ENCODE results near the gene TMCC2. TPM values are rescaled to one million over a fixed set of nuclear protein-coding genes. Genes with fewer than 3 reads are reported as not detected.
A peak's percentile ranks its signal among the peaks of the same experiment; 100 is the strongest.

Gene TMCC2
- total and polyA plus RNA-seq, 7 donors = 0.66 to 21.4 (median 6.5) TPM

DNA sequence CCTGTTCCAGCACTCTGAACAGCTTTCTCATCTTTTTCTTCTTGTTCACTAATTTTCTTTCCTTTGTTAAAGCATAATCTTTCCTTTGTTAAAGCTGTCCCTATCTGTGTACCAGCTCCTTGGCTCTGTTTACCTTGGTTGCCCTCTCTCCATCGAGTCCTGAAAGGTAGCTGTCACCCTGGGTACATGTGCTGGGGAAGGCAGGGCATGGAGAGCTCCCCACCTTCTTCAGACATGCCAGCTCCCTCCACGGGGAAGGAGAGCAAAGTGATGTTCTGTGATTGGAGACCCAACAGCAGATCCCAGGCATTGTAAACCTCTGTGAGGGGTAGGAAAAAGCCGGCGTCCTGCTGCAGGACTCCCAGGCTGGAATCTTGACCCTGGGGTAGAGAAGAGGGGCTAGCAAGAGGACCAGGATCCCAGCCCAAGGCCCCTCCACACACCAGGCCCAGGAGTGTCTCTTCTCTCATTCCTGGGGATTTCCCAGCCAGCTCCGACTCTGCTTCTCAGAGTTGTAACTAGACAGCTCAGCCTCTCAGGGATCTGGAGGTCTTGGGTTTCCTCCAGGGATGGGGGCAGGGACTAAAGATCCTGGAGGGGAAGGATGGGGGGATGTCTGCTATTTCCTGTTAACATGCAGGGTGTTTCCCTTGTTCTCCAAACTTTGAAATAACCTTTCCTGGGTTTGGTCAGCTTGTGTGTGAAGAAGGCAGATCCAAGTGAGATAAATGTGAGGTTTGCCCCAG is 34.4 kb downstream of the TMCC2 start:
- H3K4me1 ChIP-seq = peaks cover 53% of the 10 kb centered on the region
- no peaks in the 10 kb centered on the region for H3K9me3 ChIP-seq
- intact Hi-C loops (cut with DNase I) = no loop called here
- H3K27me3 ChIP-seq (ENCODE audit: insufficient read depth in 3 of 3, low read length in 2 of 3) = no peaks in the 10 kb centered on the region
- 37 to 60% (median 41%) methylated on average over 5 of the region's 5 CpGs for WGBS, 3 donors
- H3K36me3 ChIP-seq (ENCODE audit: insufficient read depth in 1 of 2, low read depth in 1 of 2) = no peaks in the 10 kb centered on the region
- ATAC-seq = no peak
- H3K27ac ChIP-seq = peak overlapping the region; percentile 57
- no peak for TF ChIP-seq CTCF (IDR thresholded peaks at IDR 0.05)
- no peak for DNase-seq
- H3K4me3 ChIP-seq = no peak overlapping the region

DNA sequence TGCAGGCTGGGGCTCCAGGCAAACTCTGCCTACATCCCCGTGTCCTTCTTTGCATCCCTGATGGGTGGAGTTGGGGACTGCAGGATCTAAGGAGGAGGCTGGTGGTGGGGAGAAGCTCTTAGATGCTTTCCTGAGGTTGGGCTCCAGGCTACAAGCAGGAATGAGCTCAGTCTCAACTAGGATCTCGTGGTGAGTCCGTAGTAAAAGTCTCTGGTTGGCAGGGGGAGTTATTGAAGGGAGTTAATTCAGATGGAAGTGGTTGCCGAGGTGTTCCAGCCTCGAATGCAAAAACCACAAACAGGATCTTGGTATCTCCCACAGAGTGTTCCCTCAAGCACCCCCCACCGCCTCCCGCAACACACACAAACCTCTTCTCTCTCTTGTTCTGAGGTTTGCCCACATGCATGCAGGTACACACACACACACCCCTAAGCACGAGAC is 35.0 kb downstream of the TMCC2 start:
- Histone ChIP-seq H3K36me3 (ENCODE audit: insufficient read depth in 1 of 2, low read depth in 1 of 2) (no peaks in the 10 kb centered on the region), H3K27ac (no peak overlapping the region), H3K4me1 (peaks cover 56% of the 10 kb centered on the region), H3K4me3 (no peak overlapping the region), H3K27me3 (ENCODE audit: insufficient read depth in 3 of 3, low read length in 2 of 3) (no peaks in the 10 kb centered on the region), H3K9me3 (no peaks in the 10 kb centered on the region)
- no peak for TF ChIP-seq CTCF (IDR thresholded peaks at IDR 0.05)
- 70 to 80% (median 74%) methylated on average over 8 of the region's 8 CpGs for WGBS, 3 donors
- ATAC-seq (no peak), DNase-seq (no peak)
- intact Hi-C loops (cut with DNase I) = no loop called here

DNA sequence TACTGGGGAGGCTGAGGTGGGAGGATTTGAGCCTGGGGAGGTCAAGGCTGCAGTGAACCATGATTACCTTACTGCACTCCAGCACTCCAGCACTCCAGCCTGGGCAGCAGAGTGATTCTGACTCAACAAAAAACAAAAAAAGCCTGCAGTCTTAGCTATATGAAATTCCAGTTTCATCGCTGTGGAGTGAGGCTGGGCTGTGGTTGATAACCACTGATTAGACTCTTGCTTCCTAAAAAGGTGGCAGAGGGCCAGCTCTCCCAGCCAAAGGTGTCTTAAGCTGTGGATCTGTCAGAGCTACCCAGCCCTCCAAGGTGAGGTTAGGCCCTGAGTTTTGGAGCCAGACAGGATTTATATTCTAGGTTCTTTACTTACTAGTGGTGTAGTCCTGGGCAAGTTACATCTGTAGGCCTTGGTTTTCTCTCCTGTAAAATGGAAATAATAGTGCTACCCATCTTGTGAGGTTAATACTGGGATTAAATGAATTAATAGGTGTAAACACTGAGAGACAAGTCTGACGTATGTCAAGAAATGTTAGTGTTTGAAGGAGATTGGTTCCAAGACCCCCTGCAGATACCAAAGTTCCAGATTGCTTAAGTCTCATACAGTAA is 35.9 kb downstream of the TMCC2 start:
- Histone ChIP-seq H3K9me3 (no peaks in the 10 kb centered on the region), H3K4me3 (no peak overlapping the region), H3K4me1 (peaks cover 49% of the 10 kb centered on the region), H3K36me3 (ENCODE audit: insufficient read depth in 1 of 2, low read depth in 1 of 2) (no peaks in the 10 kb centered on the region), H3K27ac (no peak overlapping the region), H3K27me3 (ENCODE audit: insufficient read depth in 3 of 3, low read length in 2 of 3) (no peaks in the 10 kb centered on the region)
- intact Hi-C loops (cut with DNase I) = no loop called here
- ATAC-seq (no peak), DNase-seq (no peak)
- no peak for TF ChIP-seq CTCF (IDR thresholded peaks at IDR 0.05)
- WGBS, 3 donors = 83 to 96% (median 85%) methylated on average over 2 of the region's 2 CpGs

DNA sequence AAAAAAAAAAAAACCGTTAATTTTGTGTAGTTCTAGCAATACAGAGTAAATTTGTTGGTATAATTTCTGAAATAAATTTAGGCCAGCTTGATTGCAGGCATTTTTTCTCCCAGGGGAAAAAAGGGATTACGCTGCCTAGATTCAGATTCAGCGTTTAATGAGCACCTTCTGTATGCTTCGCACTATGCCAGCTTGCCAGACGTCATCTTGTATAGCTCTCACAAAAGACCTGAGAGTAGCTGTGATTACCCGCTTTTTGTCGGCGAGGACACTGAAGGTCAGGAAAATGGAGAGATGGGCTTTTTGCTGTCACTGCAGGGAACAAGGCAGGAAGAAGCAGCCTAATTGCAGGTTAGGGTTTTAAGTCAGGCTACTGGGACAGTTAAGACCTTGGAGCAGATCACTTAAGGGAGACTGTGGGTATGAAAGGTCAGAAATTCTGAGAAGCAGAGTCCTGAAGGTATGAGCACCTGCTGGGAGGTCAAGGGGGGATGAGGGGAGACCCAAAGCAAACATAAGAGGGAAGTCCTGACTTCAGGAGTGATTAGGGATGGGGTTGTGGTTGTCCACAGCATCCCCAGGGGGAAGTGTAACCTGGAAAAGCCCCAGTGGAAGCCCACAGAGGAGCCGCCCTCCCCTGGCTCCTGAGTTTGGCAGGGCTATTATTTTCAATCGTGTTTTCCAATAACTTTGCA is 39.0 kb downstream of the TMCC2 start:
- intact Hi-C loops (cut with DNase I) = no loop called here
- Histone ChIP-seq H3K27me3 (ENCODE audit: insufficient read depth in 3 of 3, low read length in 2 of 3) (no peaks in the 10 kb centered on the region), H3K36me3 (ENCODE audit: insufficient read depth in 1 of 2, low read depth in 1 of 2) (peaks cover 0 to 12% of the 10 kb centered on the region in 2 donors), H3K27ac (no peak overlapping the region), H3K4me1 (peaks cover 36% of the 10 kb centered on the region), H3K9me3 (no peaks in the 10 kb centered on the region), H3K4me3 (no peak overlapping the region)
- WGBS, 3 donors = 72 to 76% (median 73%) methylated on average over 10 of the region's 10 CpGs
- DNase-seq (no peak), ATAC-seq (no peak)
- no peak for TF ChIP-seq CTCF (IDR thresholded peaks at IDR 0.05)
